ENCODE data around the gene NDST4.

The NDST4 gene

GRCh38 chr4:114830628-114831027 lies 282.8 kb downstream of the NDST4 start:
- in situ Hi-C loops (cut with HindIII; ENCODE audit: low pct_ligation_motif_present, low sequenced_read_pairs): no loop called here
- no peak for DNase-seq
- TF ChIP-seq CTCF (IDR thresholded peaks at IDR 0.05; ENCODE audit: low read depth, low read length, missing control alignments): no peak

GRCh38 chr4:114827651-114828050 lies 285.8 kb downstream of the NDST4 start:
- in situ Hi-C loops (cut with HindIII; ENCODE audit: low pct_ligation_motif_present, low sequenced_read_pairs): no loop called here
- no peak for DNase-seq
- H3K36me3 ChIP-seq (replicated peaks): no peaks in the 10 kb centered on the region
- H3K27me3 ChIP-seq (replicated peaks): no peaks in the 10 kb centered on the region
- TF ChIP-seq CTCF (IDR thresholded peaks at IDR 0.05; ENCODE audit: low read depth, low read length, missing control alignments): no peak
- no peak overlapping the region for H3K27ac ChIP-seq
- no peak overlapping the region for H3K4me3 ChIP-seq (ENCODE audit: low read depth, low read length)

More at GRCh38 chr4:114830628-114831027, 282.8 kb downstream of the NDST4 start:
- Histone ChIP-seq H3K4me3 (ENCODE audit: low read depth, low read length) (no peak overlapping the region), H3K27ac (no peak overlapping the region), H3K36me3 (replicated peaks) (no peaks in the 10 kb centered on the region), H3K27me3 (replicated peaks) (no peaks in the 10 kb centered on the region)

GRCh38 chr4:114815760-114816159 lies 297.7 kb downstream of the NDST4 start:
- H3K4me3 ChIP-seq (ENCODE audit: low read depth, low read length): no peak overlapping the region
- H3K27ac ChIP-seq: no peak overlapping the region
- H3K36me3 ChIP-seq (replicated peaks): no peaks in the 10 kb centered on the region
- TF ChIP-seq CTCF (IDR thresholded peaks at IDR 0.05; ENCODE audit: low read depth, low read length, missing control alignments): no peak
- H3K27me3 ChIP-seq (replicated peaks): no peaks in the 10 kb centered on the region
- DNase-seq: no peak
- in situ Hi-C loops (cut with HindIII; ENCODE audit: low pct_ligation_motif_present, low sequenced_read_pairs): no loop called here

GRCh38 chr4:114813961-114814360 lies 299.5 kb downstream of the NDST4 start:
- in situ Hi-C loops (cut with HindIII; ENCODE audit: low pct_ligation_motif_present, low sequenced_read_pairs): no loop called here
- no peaks in the 10 kb centered on the region for H3K36me3 ChIP-seq (replicated peaks)

GRCh38 chr4:114811564-114812301 lies 301.7 kb downstream of the NDST4 start:
- Histone ChIP-seq H3K27ac (no peak overlapping the region), H3K27me3 (replicated peaks) (no peaks in the 10 kb centered on the region), H3K4me3 (ENCODE audit: low read depth, low read length) (no peak overlapping the region), H3K36me3 (replicated peaks) (no peaks in the 10 kb centered on the region)
- DNase-seq: no peak
- no peak for TF ChIP-seq CTCF (IDR thresholded peaks at IDR 0.05; ENCODE audit: low read depth, low read length, missing control alignments)
- in situ Hi-C loops (cut with HindIII; ENCODE audit: low pct_ligation_motif_present, low sequenced_read_pairs): no loop called here

More at GRCh38 chr4:114813961-114814360, 299.5 kb downstream of the NDST4 start:
- Histone ChIP-seq H3K4me3 (ENCODE audit: low read depth, low read length) (no peak overlapping the region), H3K27me3 (replicated peaks) (no peaks in the 10 kb centered on the region), H3K27ac (no peak overlapping the region)
- no peak for TF ChIP-seq CTCF (IDR thresholded peaks at IDR 0.05; ENCODE audit: low read depth, low read length, missing control alignments)
- no peak for DNase-seq
